OCI-LY1 (cell line): Measurements from ENCODE around the gene NEURL1.

Experiments
- H2AFZ ChIP-seq: fragments of 200-600 bp; sonication (generic), shearing (Covaris generic); 2 replicates; pipeline ENCODE4 v1.6.0; 2014; ENCODE audit warnings: antibody characterized with exemption, mild to moderate bottlenecking, low read length
- H3F3A ChIP-seq: fragments of 200-600 bp; sonication (generic), shearing (Covaris generic); 2 replicates; pipeline ENCODE4 v1.6.0; 2014; ENCODE audit warnings: mild to moderate bottlenecking, antibody characterized with exemption, low read length, moderate library complexity; ENCODE audit not compliant: insufficient read depth
- H3K27ac ChIP-seq: fragments of 200-600 bp; sonication (generic); 2 replicates; pipeline ENCODE4 v1.5.1; 2014; ENCODE audit warnings: low read length, mixed run types, mild to moderate bottlenecking, low read depth; ENCODE audit not compliant: poor library complexity, severe bottlenecking
- H3K27me3 ChIP-seq: fragments of 200-600 bp; sonication (generic); 2 replicates; pipeline ENCODE4 v1.6.0; 2014; ENCODE audit warnings: antibody characterized with exemption, mild to moderate bottlenecking, low read length, moderate library complexity; ENCODE audit not compliant: insufficient read depth
- H3K36me3 ChIP-seq: fragments of 200-600 bp; sonication (generic); 2 replicates; pipeline ENCODE4 v1.6.1; 2014; ENCODE audit warnings: mild to moderate bottlenecking, antibody characterized with exemption, low read length, moderate library complexity, mixed read lengths; ENCODE audit not compliant: insufficient read depth
- H3K4me1 ChIP-seq: fragments of 200-600 bp; sonication (generic); 2 replicates; pipeline ENCODE4 v1.5.1; 2014; ENCODE audit warnings: mild to moderate bottlenecking, low read length, moderate library complexity; ENCODE audit not compliant: insufficient read depth, severe bottlenecking
- H3K4me2 ChIP-seq: fragments of 200-600 bp; sonication (generic), shearing (Covaris generic); 2 replicates; pipeline ENCODE4 v1.6.1; 2014; ENCODE audit warnings: low read length
- H3K4me3 ChIP-seq: fragments of 200-600 bp; sonication (generic); 2 replicates; pipeline ENCODE4 v1.5.1; 2014; ENCODE audit warnings: low read length, low read depth, mild to moderate bottlenecking, mixed read lengths; ENCODE audit not compliant: poor library complexity, severe bottlenecking
- H3K79me2 ChIP-seq: fragments of 200-600 bp; shearing (Covaris generic); 2 replicates; pipeline ENCODE4 v1.6.1; 2016; ENCODE audit warnings: mixed run types, low read length, mixed read lengths; ENCODE audit not compliant: insufficient read depth
- H3K9ac ChIP-seq: fragments of 200-600 bp; sonication (generic), shearing (Covaris generic); 2 replicates; pipeline ENCODE4 v1.6.1; 2014; ENCODE audit warnings: mild to moderate bottlenecking, low read length, mixed read lengths
- H3K9me2 ChIP-seq: fragments of 200-600 bp; sonication (generic), shearing (Covaris generic); 2 replicates; pipeline ENCODE4 v1.6.1; 2014; ENCODE audit warnings: low read depth, mild to moderate bottlenecking, low read length, mixed read lengths
- H3K9me3 ChIP-seq: fragments of 200-600 bp; shearing (Covaris generic); 2 replicates; pipeline ENCODE4 v1.6.1; 2014; ENCODE audit warnings: low read length, mixed read lengths
- H4K20me1 ChIP-seq: fragments of 200-600 bp; sonication (generic), shearing (Covaris generic); 2 replicates; pipeline ENCODE4 v1.6.0; 2016; ENCODE audit warnings: mild to moderate bottlenecking, low read length; ENCODE audit not compliant: insufficient read depth
- EZH2 ChIP-seq: fragments of 200-600 bp; sonication (generic), shearing (Covaris generic); IDR thresholded peaks from 2 replicates; pipeline ENCODE4 v1.8.0; 2017; ENCODE audit warnings: borderline replicate concordance, mixed run types, mild to moderate bottlenecking, antibody characterized with exemption, low read length, moderate library complexity, mixed read lengths
- TF ChIP-seq, protein P1 (sequence below): fragments of 200-600 bp; sonication (generic), shearing (Covaris generic); IDR thresholded peaks from 2 replicates; pipeline ENCODE4 v1.5.1; 2017; ENCODE audit warnings: mild to moderate bottlenecking, antibody characterized with exemption, low read length, moderate library complexity, mixed read lengths

Gene NEURL1

DNA sequence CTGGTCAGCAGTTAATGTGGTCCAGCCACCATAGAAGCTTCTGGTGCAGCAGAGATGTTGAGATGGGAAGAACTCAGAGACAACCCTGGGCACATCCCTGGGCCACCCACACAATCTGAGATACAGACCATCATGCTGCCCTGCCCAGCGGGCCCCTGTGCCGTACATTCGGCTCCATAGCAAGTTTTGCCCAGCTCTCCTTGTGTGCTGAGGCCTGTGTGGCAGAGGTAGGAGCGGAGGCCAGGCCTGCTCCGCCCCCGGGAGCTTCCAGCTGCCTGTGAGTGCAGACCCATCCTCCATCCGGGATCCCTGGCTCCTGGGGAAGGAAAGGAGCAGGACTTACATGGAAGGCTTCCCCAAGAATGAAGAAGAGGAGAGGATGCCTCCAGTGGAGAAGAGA, 140.3 kb downstream of the NEURL1 start:
- TF ChIP-seq, protein P1, sequence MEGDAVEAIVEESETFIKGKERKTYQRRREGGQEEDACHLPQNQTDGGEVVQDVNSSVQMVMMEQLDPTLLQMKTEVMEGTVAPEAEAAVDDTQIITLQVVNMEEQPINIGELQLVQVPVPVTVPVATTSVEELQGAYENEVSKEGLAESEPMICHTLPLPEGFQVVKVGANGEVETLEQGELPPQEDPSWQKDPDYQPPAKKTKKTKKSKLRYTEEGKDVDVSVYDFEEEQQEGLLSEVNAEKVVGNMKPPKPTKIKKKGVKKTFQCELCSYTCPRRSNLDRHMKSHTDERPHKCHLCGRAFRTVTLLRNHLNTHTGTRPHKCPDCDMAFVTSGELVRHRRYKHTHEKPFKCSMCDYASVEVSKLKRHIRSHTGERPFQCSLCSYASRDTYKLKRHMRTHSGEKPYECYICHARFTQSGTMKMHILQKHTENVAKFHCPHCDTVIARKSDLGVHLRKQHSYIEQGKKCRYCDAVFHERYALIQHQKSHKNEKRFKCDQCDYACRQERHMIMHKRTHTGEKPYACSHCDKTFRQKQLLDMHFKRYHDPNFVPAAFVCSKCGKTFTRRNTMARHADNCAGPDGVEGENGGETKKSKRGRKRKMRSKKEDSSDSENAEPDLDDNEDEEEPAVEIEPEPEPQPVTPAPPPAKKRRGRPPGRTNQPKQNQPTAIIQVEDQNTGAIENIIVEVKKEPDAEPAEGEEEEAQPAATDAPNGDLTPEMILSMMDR = no peak
- TF ChIP-seq EZH2 = no peak

DNA sequence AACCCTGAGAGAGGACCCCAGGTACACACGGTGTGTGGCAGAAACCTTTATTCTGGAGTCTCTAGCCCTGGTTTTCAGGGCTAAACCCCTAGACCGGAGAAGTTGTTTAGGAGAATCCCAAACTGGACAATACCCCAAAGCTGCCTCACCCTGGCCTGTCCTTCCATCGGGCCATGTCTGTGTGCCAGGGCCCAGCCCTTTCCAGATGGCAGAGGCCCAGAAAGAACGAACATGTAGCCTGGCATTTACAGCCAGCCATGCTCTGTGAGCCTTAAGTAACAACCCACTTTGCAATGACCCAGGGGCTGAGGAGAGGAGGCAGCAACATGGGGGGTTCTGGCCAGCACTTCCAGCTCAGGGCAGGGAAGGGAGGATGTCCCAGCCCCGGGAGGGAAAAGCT, 142.1 kb downstream of the NEURL1 start:
- Histone ChIP-seq H3K4me3 (no peak overlapping the region), H2AFZ (no peak overlapping the region), H3K27me3 (no peaks in the 10 kb centered on the region), H3K36me3 (no peaks in the 10 kb centered on the region), H3K79me2 (no peaks in the 10 kb centered on the region), H3K9ac (no peak overlapping the region), H3K4me2 (no peak overlapping the region), H3K4me1 (no peaks in the 10 kb centered on the region), H3K27ac (no peak overlapping the region), H4K20me1 (no peaks in the 10 kb centered on the region), H3K9me2 (no peaks in the 10 kb centered on the region), H3K9me3 (no peaks in the 10 kb centered on the region), H3F3A (no peaks in the 10 kb centered on the region)
- TF ChIP-seq, protein P1 = no peak
- no peak for TF ChIP-seq EZH2

More for the DNA sequence above, 140.3 kb downstream of the NEURL1 start:
- H3K4me2 ChIP-seq = no peak overlapping the region
- no peak overlapping the region for H3K27ac ChIP-seq
- H3K4me3 ChIP-seq = no peak overlapping the region
- no peaks in the 10 kb centered on the region for H4K20me1 ChIP-seq
- no peaks in the 10 kb centered on the region for H3F3A ChIP-seq
- H3K9ac ChIP-seq = no peak overlapping the region
- no peaks in the 10 kb centered on the region for H3K27me3 ChIP-seq
- H3K4me1 ChIP-seq = no peaks in the 10 kb centered on the region
- H3K9me2 ChIP-seq = no peaks in the 10 kb centered on the region
- no peaks in the 10 kb centered on the region for H3K9me3 ChIP-seq
- H2AFZ ChIP-seq = no peak overlapping the region
- H3K79me2 ChIP-seq = no peaks in the 10 kb centered on the region
- no peaks in the 10 kb centered on the region for H3K36me3 ChIP-seq

DNA sequence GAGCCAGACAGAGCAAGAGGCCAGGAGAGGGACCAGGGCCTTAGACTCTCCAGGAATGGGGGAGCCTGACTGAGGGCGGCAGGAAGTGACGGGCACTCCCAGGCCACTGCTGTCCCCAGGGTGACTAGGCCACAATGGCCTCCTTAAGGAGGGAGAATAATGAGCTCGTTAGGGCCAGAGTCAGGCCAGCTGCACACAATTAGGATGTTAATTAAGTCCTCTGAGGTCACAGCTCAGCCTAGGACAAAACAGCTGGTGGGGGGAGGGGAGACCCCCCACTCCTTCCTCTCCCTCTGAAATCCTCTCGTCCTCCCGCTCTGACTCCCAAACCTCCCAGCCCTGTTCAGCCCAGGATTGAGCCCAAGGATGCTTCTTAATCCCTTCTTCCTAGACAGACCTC, 143.0 kb downstream of the NEURL1 start:
- H3K36me3 ChIP-seq = no peaks in the 10 kb centered on the region
- no peak for TF ChIP-seq EZH2
- TF ChIP-seq, protein P1 = no peak
- no peak overlapping the region for H3K4me3 ChIP-seq
- H3F3A ChIP-seq = no peaks in the 10 kb centered on the region
- H4K20me1 ChIP-seq = no peaks in the 10 kb centered on the region
- no peaks in the 10 kb centered on the region for H3K9me3 ChIP-seq
- H3K9me2 ChIP-seq = no peaks in the 10 kb centered on the region
- H3K79me2 ChIP-seq = no peaks in the 10 kb centered on the region
- no peak overlapping the region for H2AFZ ChIP-seq
- H3K9ac ChIP-seq = no peak overlapping the region
- no peaks in the 10 kb centered on the region for H3K27me3 ChIP-seq
- no peak overlapping the region for H3K27ac ChIP-seq
- H3K4me1 ChIP-seq = no peaks in the 10 kb centered on the region
- H3K4me2 ChIP-seq = no peak overlapping the region
